GM19193 (cell line): ENCODE measurements around the gene NBPF14.
A peak's percentile ranks its signal among the peaks of the same experiment; 100 is the strongest.
"Not testable (repeated sequence)": the region's sequence is repeated elsewhere in the genome, so short reads cannot be mapped to it uniquely, and the experiment has no call there.

Source experiments
- POLR2A ChIP-seq: IDR thresholded peaks from 4 replicates; pipeline ENCODE4 v1.6.1; 2011; ENCODE audit not compliant: insufficient read depth, insufficient read length; ENCODE audit errors: extremely low read depth

NBPF14 gene, protein sequence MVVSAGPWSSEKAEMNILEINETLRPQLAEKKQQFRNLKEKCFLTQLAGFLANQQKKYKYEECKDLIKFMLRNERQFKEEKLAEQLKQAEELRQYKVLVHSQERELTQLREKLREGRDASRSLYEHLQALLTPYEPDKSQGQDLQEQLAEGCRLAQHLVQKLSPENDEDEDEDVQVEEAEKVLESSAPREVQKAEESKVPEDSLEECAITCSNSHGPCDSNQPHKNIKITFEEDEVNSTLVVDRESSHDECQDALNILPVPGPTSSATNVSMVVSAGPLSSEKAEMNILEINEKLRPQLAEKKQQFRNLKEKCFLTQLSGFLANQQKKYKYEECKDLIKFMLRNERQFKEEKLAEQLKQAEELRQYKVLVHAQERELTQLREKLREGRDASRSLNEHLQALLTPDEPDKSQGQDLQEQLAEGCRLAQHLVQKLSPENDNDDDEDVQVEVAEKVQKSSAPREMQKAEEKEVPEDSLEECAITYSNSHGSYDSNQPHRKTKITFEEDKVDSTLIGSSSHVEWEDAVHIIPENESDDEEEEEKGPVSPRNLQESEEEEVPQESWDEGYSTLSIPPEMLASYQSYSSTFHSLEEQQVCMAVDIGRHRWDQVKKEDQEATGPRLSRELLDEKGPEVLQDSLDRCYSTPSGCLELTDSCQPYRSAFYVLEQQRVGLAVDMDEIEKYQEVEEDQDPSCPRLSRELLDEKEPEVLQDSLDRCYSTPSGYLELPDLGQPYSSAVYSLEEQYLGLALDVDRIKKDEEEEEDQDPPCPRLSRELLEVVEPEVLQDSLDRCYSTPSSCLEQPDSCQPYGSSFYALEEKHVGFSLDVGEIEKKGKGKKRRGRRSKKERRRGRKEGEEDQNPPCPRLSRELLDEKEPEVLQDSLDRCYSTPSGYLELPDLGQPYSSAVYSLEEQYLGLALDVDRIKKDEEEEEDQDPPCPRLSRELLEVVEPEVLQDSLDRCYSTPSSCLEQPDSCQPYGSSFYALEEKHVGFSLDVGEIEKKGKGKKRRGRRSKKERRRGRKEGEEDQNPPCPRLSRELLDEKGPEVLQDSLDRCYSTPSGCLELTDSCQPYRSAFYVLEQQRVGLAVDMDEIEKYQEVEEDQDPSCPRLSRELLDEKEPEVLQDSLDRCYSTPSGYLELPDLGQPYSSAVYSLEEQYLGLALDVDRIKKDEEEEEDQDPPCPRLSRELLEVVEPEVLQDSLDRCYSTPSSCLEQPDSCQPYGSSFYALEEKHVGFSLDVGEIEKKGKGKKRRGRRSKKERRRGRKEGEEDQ (N-terminal part only)

DNA sequence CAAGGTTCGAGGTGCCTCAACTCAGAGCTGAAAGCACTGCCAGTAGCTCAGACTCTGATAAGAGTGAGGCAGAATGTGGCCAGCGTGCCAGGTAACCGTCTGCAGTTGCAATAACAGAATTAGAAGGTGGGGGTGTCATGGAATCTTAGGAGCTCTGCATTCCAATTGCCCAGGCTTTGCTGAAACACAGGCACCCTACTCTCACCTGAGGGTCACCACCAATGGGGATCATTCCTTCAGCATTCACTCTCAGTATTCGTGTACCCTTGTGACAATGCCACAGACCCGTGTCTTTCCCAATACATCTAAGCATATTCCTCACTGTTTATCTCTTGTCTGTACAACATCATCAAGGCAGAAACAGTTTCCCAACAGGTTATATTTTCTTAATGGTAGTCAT is at the start of gene NBPF14:
Gene NBPF14, minus strand, starts transcription at position 101 of the 400 bp plus-strand sequence. CDS start 294 bp downstream, outside the sequence.
- not testable (repeated sequence) for TF ChIP-seq POLR2A

DNA sequence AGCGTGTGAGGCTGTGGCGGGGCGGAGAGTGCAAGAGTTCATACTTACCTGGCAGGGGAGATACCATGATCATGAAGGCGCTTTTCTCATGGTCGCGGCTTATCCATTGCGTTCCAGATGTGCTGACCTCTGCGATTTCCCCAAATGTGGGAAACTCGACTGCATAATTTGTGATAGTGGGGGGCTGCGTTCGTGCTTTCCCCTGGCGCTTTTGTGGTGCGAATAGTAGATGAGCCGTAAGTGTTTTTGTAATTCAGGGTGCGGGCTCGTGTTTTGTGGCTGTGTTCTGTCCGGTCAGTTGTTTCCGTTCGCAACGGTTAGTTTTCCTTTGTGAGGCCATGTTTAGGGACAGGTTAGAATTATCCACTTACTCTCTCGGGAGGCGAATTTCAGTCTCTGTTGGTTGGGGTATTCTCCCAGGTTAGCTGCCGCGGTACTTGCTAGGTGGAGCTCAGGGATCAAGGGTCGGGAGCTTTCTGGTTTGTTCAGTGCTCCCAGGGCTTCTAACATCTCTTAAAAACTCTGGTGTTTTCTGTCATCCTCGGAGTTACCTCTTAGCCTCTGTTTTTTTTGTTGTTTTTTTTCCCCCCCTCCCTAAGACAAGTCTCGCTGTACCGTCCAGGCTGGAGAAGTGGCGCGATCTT is 73.1 kb downstream of the NBPF14 start:
- TF ChIP-seq POLR2A: peak; percentile 97

DNA sequence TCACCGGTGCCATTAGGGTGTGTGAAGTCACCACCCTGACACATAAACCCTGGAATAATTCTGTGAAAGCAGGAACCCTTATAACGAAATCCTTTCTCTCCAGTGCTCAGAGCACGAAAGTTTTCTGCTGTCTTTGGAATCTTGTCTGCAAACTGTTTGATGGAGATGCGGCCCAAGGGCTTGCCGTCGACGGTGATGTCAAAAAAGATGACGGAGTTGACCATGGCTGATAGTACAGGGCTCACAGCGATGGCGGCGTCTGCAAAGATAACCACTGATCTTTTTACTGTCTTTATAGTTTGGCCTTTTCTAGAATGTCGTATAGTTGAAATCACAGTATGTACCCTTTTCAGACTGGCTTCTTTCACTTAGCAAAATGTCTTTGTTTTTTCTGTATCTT is 112.8 kb downstream of the NBPF14 start, which contains the start of gene PPIAL4G:
Gene PPIAL4G, minus strand, starts transcription at position 274 of the 400 bp plus-strand sequence. Its CDS starts 50 bp downstream, at position 224.
- not testable (repeated sequence) for TF ChIP-seq POLR2A
